ENCODE data around the gene RNU5B-1.

DNA sequence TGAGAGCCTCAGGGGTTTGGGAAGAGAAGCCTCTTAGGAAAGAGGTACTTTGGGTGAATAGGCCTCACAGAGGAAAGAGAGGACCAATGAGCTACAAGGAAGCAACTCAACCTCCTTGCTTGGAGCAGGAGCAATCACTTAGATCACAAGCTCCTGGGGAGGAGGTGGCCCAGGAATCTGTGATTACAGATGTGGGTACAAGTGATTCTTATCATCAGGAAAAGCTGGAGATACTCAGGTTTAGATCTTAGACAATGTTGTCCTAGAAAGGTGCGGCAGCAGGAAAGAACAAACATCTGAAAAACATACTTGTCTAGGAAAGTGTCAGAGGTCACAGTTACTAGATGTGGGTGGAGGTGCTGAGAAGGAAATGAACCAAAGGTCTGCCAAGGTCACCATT, 26.0 kb upstream of the RNU5B-1 start:
- TF ChIP-seq, protein P1, sequence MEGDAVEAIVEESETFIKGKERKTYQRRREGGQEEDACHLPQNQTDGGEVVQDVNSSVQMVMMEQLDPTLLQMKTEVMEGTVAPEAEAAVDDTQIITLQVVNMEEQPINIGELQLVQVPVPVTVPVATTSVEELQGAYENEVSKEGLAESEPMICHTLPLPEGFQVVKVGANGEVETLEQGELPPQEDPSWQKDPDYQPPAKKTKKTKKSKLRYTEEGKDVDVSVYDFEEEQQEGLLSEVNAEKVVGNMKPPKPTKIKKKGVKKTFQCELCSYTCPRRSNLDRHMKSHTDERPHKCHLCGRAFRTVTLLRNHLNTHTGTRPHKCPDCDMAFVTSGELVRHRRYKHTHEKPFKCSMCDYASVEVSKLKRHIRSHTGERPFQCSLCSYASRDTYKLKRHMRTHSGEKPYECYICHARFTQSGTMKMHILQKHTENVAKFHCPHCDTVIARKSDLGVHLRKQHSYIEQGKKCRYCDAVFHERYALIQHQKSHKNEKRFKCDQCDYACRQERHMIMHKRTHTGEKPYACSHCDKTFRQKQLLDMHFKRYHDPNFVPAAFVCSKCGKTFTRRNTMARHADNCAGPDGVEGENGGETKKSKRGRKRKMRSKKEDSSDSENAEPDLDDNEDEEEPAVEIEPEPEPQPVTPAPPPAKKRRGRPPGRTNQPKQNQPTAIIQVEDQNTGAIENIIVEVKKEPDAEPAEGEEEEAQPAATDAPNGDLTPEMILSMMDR (IDR thresholded peaks at IDR 0.05), result no peak
- TF ChIP-seq ZFX (IDR thresholded peaks at IDR 0.05; ENCODE audit: borderline replicate concordance), result no peak

All from 22Rv1 (cell line).